A549 (cell line): ENCODE data around the gene SLC26A6. TPM values are rescaled to one million over a fixed set of nuclear protein-coding genes. Genes with fewer than 3 reads are reported as not detected.

Experiments
- ATAC-seq, 2 experiments: fragments of 200-7000 bp in 1 of 2; fragments of >200 bp in 1 of 2; cut with Nextera tagmentation in 1 of 2; cut with Tn5 transposase in 1 of 2; 3 replicates each; pipeline versions ENCODE4 v1.8.0 to v1.9.1; 2018 to 2020; ENCODE audit warnings: mild to moderate bottlenecking in 1 of 2, moderate library complexity in 1 of 2
- CTCF ChIA-PET: fragments of 300-600 bp; sonication (Branson Sonifier 250); formaldehyde crosslinking; extraction: SDS; loops from one replicate; lab custom pipeline; 2021; ENCODE audit warnings: antibody characterized with exemption, inconsistent platforms; lab: Yijun Ruan, JAX
- POLR2A ChIA-PET: fragments of 350-600 bp; formaldehyde crosslinking; extraction: SDS; loops from one replicate; lab custom pipeline; 2021; ENCODE audit warnings: antibody characterized with exemption, inconsistent platforms; lab: Yijun Ruan, JAX
- DNase-seq, 2 experiments: peaks; one replicate each; pipeline versions ENCODE4 v3.0.0 to v3.0.0-alpha.2; 2011 to 2016; ENCODE audit warnings: low read depth in 1 of 2, low spot score in 1 of 2
- FAIRE-seq: peaks from 2 replicates; lab custom pipeline; 2011; peaks lifted over from hg19 to GRCh38; lab: Jason Lieb, UNC
- H3K27ac ChIP-seq, 2 experiments: fragments of >200 bp; sonication (Bioruptor Twin); formaldehyde crosslinking; 3 replicates each; pipeline ENCODE4 v1.5.1; 2016 to 2017
- H3K4me1 ChIP-seq: fragments of >200 bp; sonication (Bioruptor Twin); formaldehyde crosslinking; 3 replicates; pipeline ENCODE4 v1.6.1; 2016
- H3K4me2 ChIP-seq: fragments of >200 bp; sonication (Bioruptor Twin); formaldehyde crosslinking; 3 replicates; pipeline ENCODE4 v1.6.1; 2016
- H3K4me3 ChIP-seq: fragments of >200 bp; sonication (Bioruptor Twin); formaldehyde crosslinking; 3 replicates; pipeline ENCODE4 v1.5.1; 2016
- H3K9me3 ChIP-seq: fragments of >200 bp; sonication (Bioruptor Twin); formaldehyde crosslinking; 3 replicates; pipeline ENCODE4 v1.6.1; 2016
- CHD2 ChIP-seq: fragments of 150-350 bp; IDR thresholded peaks from 2 replicates; pipeline ENCODE4 v1.6.1; 2014; ENCODE audit warnings: low read length; ENCODE audit not compliant: partially characterized antibody
- CHD4 ChIP-seq: fragments of 200-600 bp; sonication (generic); IDR thresholded peaks from 2 replicates; pipeline ENCODE4 v1.6.1; 2016; ENCODE audit warnings: antibody characterized with exemption, mild to moderate bottlenecking, borderline replicate concordance
- EP300 ChIP-seq, 2 experiments: fragments of >200 bp; sonication (Bioruptor Twin); formaldehyde crosslinking; IDR thresholded peaks; 2 replicates in 1 of 2; 3 replicates in 1 of 2; pipeline ENCODE4 v1.6.1; 2016 to 2017
- ESRRA ChIP-seq: fragments of 150-350 bp; IDR thresholded peaks from 2 replicates; pipeline ENCODE4 v1.6.1; 2014; ENCODE audit warnings: mild to moderate bottlenecking, low read length, borderline replicate concordance
- FOSB ChIP-seq: fragments of 250-450 bp; sonication (Bioruptor Pico); IDR thresholded peaks from 2 replicates; pipeline ENCODE4 v1.5.0; 2020; ENCODE audit warnings: mild to moderate bottlenecking, moderate library complexity
- FOSL2 ChIP-seq, 2 experiments: fragments of 450-650 bp in 1 of 2; fragments of >200 bp in 1 of 2; sonication (Bioruptor Twin) in 1 of 2; formaldehyde crosslinking; IDR thresholded peaks; 2 replicates each; pipeline versions ENCODE4 v1.5.0 to v1.6.1; 2016 to 2020; ENCODE audit warnings: mild to moderate bottlenecking in 1 of 2, moderate library complexity in 1 of 2
- HOXA7 ChIP-seq: fragments of 250-450 bp; sonication (Bioruptor Pico); IDR thresholded peaks from 2 replicates; pipeline ENCODE4 v1.5.0; 2020; ENCODE audit warnings: mild to moderate bottlenecking, moderate library complexity
- JUN ChIP-seq, 2 experiments: fragments of >200 bp; sonication (Bioruptor Twin); formaldehyde crosslinking; IDR thresholded peaks; 2 replicates in 1 of 2; 3 replicates in 1 of 2; pipeline ENCODE4 v1.6.1; 2016 to 2017
- JUNB ChIP-seq: fragments of >200 bp; sonication (Bioruptor Twin); formaldehyde crosslinking; IDR thresholded peaks from 2 replicates; pipeline ENCODE4 v1.6.1; 2016
- KDM5A ChIP-seq: fragments of 200-600 bp; sonication (generic); IDR thresholded peaks from 2 replicates; pipeline ENCODE4 v1.6.1; 2016; ENCODE audit warnings: antibody characterized with exemption, mild to moderate bottlenecking
- MAFK ChIP-seq: fragments of 450-650 bp; IDR thresholded peaks from 2 replicates; pipeline ENCODE4 v1.6.1; 2014; ENCODE audit not compliant: partially characterized antibody
- MAZ ChIP-seq: fragments of 150-350 bp; IDR thresholded peaks from 2 replicates; pipeline ENCODE4 v1.6.1; 2014; ENCODE audit warnings: antibody characterized with exemption, low read depth, low read length, borderline replicate concordance
- MYC ChIP-seq: IDR thresholded peaks from 2 replicates; pipeline ENCODE4 v1.6.1; 2012; ENCODE audit warnings: mild to moderate bottlenecking, inconsistent platforms, low read length, improper control_type of control experiment, borderline replicate concordance
- NR3C1 ChIP-seq: fragments of >200 bp; sonication (Bioruptor Twin); formaldehyde crosslinking; IDR thresholded peaks from 3 replicates; pipeline ENCODE4 v1.6.1; 2017
- POLR2A ChIP-seq: IDR thresholded peaks from 2 replicates; pipeline ENCODE4 v1.6.1; 2012; ENCODE audit warnings: mild to moderate bottlenecking, low read length
- POLR2AphosphoS2 ChIP-seq: conservative IDR thresholded peaks from 2 replicates; pipeline ENCODE4 v1.6.1; 2012; ENCODE audit warnings: low read length, improper control_type of control experiment, inconsistent platforms
- RARB ChIP-seq: fragments of 250-450 bp; sonication (Bioruptor Pico); IDR thresholded peaks from 2 replicates; pipeline ENCODE4 v1.8.0; 2021; ENCODE audit warnings: mild to moderate bottlenecking, moderate library complexity
- RCOR1 ChIP-seq: fragments of 150-350 bp; IDR thresholded peaks from 2 replicates; pipeline ENCODE4 v1.6.1; 2014; ENCODE audit warnings: antibody characterized with exemption, low read length, low read depth
- RFX5 ChIP-seq: fragments of 450-650 bp; IDR thresholded peaks from 2 replicates; pipeline ENCODE4 v1.7.1; 2014; ENCODE audit warnings: antibody characterized with exemption, mild to moderate bottlenecking, moderate library complexity
- RNF2 ChIP-seq: fragments of 200-600 bp; sonication (generic); IDR thresholded peaks from 2 replicates; pipeline ENCODE4 v1.6.1; 2016; ENCODE audit warnings: low read depth, mild to moderate bottlenecking, antibody characterized with exemption, moderate library complexity, borderline replicate concordance
- SREBF2 ChIP-seq: fragments of 450-650 bp; IDR thresholded peaks from 2 replicates; pipeline ENCODE4 v1.6.1; 2014; ENCODE audit warnings: mild to moderate bottlenecking, moderate library complexity
- ZC3H11A ChIP-seq: fragments of 450-650 bp; IDR thresholded peaks from 2 replicates; pipeline ENCODE4 v1.6.1; 2014; ENCODE audit warnings: antibody characterized with exemption, mild to moderate bottlenecking
- ZSCAN20 ChIP-seq: fragments of 250-450 bp; sonication (Bioruptor Pico); IDR thresholded peaks from 2 replicates; pipeline ENCODE4 v1.8.0; 2022; ENCODE audit warnings: mild to moderate bottlenecking, moderate library complexity
- WGBS: methylation state at CpG from one replicate; pipeline ENCODE4 v1.1.6; 2017; ENCODE audit errors: missing lambda C conversion rate; 5-methylcytosine and 5-hydroxymethylcytosine counted together
- polyA plus RNA-seq, 4 experiments: library from polyadenylated mRNA; depleted of rRNA in 3 of 4; stranded (reverse); fragments of >200 nt; fragmentation: RNase III in 1 of 4; extraction: RNeasy Plus Mini Kit Qiagen cat#74134 plus additional on column Dnase treatment in 1 of 4; gene quantifications; 2 replicates in 3 of 4; 3 replicates in 1 of 4; pipeline ENCODE4 v1.2.3, GENCODE V29; 2011 to 2017
- TF ChIP-seq, protein P1 (sequence below): fragments of 150-350 bp; IDR thresholded peaks from 2 replicates; pipeline ENCODE4 v1.6.1; 2014; ENCODE audit warnings: low read depth, mild to moderate bottlenecking, low read length
- TF ChIP-seq, protein P2 (sequence below): fragments of >200 bp; sonication (Bioruptor Twin); formaldehyde crosslinking; IDR thresholded peaks from 3 replicates; pipeline ENCODE4 v1.6.1; 2016
- TF ChIP-seq, protein P3 (sequence below): fragments of >200 bp; sonication (Bioruptor Twin); formaldehyde crosslinking; IDR thresholded peaks from 2 replicates; pipeline ENCODE4 v1.6.1; 2016

The SLC26A6 gene
- polyA plus RNA-seq, 2 of the 4 experiments (the other 2 are of a cell fraction): 12.5 to 25.5 TPM

DNA sequence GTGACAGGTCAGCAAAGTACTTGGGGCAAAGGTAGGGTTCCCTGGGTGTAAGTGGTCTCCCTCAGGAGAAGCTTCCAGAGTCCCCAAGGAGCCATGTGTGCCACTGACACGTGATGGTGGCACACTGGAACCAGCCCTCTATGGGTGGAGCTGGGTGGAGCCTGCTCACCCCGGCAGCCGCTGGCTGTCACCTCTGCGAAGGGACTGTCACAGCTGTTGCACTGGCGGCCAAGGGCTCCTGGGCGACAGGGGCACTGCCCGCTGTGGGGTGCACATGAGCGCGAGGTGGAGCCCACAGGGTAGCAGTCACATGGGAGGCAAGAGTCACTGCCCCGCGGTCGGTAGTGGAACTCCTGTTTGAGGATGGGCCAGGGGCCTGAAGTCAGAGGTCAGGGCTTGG is 15.5 kb upstream of the SLC26A6 start (continued):
- TF ChIP-seq, protein P1, sequence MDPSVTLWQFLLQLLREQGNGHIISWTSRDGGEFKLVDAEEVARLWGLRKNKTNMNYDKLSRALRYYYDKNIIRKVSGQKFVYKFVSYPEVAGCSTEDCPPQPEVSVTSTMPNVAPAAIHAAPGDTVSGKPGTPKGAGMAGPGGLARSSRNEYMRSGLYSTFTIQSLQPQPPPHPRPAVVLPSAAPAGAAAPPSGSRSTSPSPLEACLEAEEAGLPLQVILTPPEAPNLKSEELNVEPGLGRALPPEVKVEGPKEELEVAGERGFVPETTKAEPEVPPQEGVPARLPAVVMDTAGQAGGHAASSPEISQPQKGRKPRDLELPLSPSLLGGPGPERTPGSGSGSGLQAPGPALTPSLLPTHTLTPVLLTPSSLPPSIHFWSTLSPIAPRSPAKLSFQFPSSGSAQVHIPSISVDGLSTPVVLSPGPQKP: no peak
- no peak for TF ChIP-seq NR3C1
- TF ChIP-seq MAZ: no peak
- no peak for TF ChIP-seq RARB
- TF ChIP-seq HOXA7 (CRISPR knock-in tag): no peak
- no peak for TF ChIP-seq JUNB
- TF ChIP-seq CHD4: no peak
- TF ChIP-seq, protein P2, sequence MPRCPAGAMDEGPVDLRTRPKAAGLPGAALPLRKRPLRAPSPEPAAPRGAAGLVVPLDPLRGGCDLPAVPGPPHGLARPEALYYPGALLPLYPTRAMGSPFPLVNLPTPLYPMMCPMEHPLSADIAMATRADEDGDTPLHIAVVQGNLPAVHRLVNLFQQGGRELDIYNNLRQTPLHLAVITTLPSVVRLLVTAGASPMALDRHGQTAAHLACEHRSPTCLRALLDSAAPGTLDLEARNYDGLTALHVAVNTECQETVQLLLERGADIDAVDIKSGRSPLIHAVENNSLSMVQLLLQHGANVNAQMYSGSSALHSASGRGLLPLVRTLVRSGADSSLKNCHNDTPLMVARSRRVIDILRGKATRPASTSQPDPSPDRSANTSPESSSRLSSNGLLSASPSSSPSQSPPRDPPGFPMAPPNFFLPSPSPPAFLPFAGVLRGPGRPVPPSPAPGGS: no peak

DNA sequence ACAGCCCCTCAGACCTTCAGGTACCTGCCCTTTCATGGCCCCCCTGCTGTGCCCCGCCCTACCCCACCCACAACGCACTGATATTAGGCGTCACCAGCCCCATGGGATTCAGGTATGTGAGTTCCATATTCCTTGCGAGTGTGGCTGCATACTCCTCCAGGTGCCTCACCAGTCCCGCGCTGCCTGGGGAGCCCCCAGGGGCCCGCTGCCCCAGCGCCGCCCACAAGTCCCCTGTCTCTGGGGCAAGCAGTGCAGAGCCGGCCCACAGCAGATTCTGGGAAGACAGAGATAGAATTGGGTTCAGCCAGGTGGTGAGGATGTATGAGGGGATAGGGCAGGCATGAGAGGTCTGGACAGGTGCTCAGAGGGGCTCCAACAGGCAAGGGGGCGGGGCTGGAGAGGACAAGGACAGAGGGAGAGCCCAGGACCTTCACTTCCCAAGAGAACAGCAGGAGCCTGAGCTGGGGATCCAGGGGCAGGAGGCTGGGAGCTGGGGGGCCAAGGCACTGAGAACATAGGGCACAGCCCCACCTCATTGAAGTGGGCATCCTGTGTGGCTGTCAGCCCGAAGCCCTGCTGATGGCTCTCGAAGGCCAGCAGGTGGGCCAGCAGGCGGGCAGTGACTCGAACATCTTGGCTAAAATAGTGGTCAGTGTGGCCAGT is 13.1 kb upstream of the SLC26A6 start:
- no peaks in the 10 kb centered on the region for H3K9me3 ChIP-seq
- DNase-seq (no peak), FAIRE-seq (no peak), ATAC-seq (no peak)
- ChIA-PET POLR2A (no interaction called here), CTCF (interaction anchor here (2.6 kb wide), 1 partner anchor 13 kb away, joined by 5 read pairs; the partner anchor contains the start of gene SLC26A6)
- TF ChIP-seq KDM5A (no peak), CHD2 (no peak), FOSL2 (IDR thresholded peaks at IDR 0.05) (no peak), FOSL2 (CRISPR knock-in tag; IDR thresholded peaks at IDR 0.05) (no peak), ZC3H11A (no peak), FOSB (CRISPR knock-in tag) (no peak), POLR2A (no peak), RFX5 (no peak), NR3C1 (no peak), ZSCAN20 (CRISPR knock-in tag) (no peak), SREBF2 (no peak), POLR2AphosphoS2 (no peak), MAFK (no peak), MYC (no peak), RCOR1 (no peak), EP300 (IDR thresholded peaks at IDR 0.05) (no peak), JUN (IDR thresholded peaks at IDR 0.05) (no peak), ESRRA (no peak), RNF2 (no peak)
- TF ChIP-seq, protein P3, sequence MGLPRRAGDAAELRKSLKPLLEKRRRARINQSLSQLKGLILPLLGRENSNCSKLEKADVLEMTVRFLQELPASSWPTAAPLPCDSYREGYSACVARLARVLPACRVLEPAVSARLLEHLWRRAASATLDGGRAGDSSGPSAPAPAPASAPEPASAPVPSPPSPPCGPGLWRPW: no peak
- TF ChIP-seq, protein P2: no peak
- 96% methylated on average over 7 of the region's 15 CpGs for WGBS
- no peak overlapping the region for H3K4me3 ChIP-seq
- no peak overlapping the region for H3K4me2 ChIP-seq
- no peaks in the 10 kb centered on the region for H3K4me1 ChIP-seq
- no peak overlapping the region for H3K27ac ChIP-seq
